ENCODE data around the gene CLEC18C.
"Not testable (repeated sequence)": the region's sequence is repeated elsewhere in the genome, so short reads cannot be mapped to it uniquely, and the experiment has no call there.

The CLEC18C gene

DNA sequence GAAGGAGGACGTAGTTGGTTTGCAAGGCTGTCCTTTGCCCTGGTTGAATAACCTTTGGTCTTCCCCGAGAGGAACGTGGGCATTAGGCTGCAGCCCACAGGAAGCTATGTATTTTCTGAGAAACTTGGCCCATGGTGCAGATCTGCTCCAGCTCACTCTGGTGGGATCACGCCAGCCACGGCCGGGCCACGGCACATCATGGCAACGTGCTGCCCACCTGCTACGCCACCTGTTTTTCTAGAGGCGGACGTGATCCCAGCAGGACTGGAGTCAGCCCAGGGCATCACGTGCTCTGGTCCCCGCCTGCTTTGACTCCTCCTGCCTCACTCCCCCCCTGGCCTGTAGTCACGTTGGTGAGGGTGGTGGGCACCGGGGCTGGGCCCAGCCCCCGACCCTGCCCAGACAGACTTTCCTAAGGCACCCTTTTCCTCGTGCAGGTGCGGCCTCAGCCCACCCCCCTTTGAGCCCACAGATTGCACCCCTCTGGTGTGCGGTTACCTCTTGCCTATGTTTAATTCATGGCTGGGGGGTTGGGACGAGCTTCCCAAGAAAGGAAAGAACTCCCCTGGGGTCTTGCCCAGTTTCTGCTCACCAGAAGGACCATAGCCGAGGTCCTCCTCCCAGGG, at the start of gene CLEC18C:
Gene CLEC18C (plus strand): TSS at position 576 of the 626 bp plus-strand sequence. CDS start 492 bp downstream, outside the sequence.
- not testable (repeated sequence) for DNase-seq

DNA sequence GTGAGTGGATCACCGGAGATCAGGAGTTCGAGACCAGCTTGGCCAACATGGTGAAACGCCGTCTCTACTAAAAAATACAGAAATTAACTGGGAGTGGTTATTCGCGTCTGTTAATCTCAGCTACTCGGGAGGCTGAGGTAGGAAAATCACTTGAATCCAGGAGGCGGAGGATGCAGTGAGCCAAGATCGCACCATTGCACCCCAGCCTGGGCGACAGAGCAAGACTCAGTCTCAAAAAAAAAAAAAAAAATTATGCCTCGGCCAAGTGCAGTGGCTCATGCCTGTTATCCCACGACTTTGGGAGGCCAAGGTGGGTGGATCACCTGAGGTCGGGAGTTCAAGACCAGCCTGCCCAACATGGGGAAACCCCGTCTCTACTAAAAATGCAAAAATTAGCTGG, 49.8 kb upstream of the CLEC18C start:
- DNase-seq, result not testable (repeated sequence)

GRCh38 chr16:70126226-70126625, 47.4 kb upstream of the CLEC18C start:
- DNase-seq, result not testable (repeated sequence)

- not testable (repeated sequence) for DNase-seq
Measured at GRCh38 chr16:70127706-70128105, 45.9 kb upstream of the CLEC18C start.

- not testable (repeated sequence) for DNase-seq
Measured at GRCh38 chr16:70128844-70129243, 44.7 kb upstream of the CLEC18C start.

DNA sequence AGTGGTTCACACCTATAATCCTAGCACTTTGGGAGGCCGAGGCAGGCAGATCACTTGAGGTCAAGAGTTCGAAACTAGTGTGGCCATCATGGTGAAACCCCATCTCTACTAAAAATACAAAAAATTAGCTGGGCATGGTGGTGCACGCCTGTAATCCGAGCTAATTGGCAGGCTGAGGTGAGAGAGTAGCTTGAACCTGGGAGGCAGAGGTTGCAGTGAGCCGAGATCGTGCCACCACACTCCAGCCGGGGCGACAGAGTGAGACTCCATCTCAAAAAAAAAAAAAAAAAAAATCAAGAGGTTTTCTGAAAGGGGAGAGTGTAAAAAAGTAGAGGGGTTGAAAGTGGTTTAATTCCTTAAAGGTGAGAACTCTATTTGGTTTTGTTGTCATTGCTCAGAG, 37.8 kb upstream of the CLEC18C start:
- not testable (repeated sequence) for DNase-seq

DNA sequence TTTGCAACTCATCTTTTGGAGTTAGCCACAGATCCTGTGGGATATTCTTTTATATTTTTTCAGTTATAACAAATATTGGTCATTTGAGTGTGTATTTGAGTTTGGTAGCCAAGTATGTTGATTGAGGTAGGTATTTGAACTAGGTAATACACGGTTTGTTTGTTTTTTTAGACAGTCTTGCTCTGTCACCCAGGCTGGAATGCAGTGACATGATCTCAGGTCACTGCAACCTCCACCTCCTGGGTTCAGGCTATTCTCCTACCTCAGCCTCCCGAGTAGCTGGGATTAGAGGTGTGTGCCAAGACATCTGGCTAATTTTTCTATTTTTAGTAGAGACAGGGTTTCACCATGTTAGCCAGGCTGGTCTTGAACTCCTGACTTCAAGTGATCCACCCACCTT, 37.0 kb upstream of the CLEC18C start:
- not testable (repeated sequence) for DNase-seq

GRCh38 chr16:70142739-70143138, 30.8 kb upstream of the CLEC18C start:
- not testable (repeated sequence) for DNase-seq

DNA sequence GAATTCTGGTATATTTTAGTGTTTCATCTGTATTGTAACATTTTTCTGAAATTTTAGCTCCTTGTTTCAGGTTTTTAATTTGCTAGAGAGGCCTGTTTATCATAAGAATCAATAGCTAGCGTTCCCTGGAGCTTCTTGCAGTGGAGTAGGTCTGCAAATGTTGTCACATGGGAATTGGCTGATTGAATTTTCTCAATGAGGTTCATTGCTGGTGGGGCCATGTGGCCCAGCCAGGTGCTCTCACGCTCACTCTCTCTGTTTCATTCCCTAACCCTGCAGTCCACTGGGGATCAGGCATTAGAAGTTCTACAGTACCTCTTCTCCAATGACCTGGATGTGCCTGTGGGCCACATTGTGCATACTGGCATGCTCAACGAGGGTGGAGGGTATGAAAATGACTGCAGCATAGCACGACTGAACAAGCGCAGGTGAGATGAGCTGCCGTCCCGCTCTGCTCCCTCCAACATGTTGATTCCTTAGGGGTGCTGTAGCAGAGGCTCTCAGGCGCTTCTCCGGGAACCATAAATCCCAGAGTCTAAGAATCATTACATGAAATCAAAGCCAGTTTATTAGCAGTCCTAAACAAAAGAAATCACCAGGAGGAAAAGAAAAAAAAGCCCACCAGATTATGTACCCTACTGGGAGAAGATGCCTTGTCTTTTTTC, 30.2 kb upstream of the CLEC18C start:
- DNase-seq, result not testable (repeated sequence)

GRCh38 chr16:70147853-70148252, 25.7 kb upstream of the CLEC18C start:
- not testable (repeated sequence) for DNase-seq

DNA sequence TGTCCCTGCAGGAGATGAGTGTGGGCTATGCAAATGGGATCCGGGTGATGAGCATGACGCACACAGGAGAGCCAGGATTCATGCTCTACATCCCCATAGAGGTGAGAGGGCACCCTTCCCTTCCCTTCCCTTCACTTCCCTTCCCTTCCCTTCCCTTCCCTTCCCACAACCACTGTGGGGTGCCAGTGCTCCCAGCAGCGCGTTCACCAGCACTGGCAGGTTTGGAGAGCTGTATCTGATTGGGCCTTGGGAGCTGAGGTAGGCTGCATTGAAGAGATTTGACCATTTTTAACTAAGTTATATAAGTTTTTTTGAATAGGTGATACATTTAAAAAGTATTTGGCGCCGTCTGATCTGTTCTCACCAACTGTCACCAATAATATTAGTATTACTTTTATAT, 25.1 kb upstream of the CLEC18C start:
- not testable (repeated sequence) for DNase-seq

DNA sequence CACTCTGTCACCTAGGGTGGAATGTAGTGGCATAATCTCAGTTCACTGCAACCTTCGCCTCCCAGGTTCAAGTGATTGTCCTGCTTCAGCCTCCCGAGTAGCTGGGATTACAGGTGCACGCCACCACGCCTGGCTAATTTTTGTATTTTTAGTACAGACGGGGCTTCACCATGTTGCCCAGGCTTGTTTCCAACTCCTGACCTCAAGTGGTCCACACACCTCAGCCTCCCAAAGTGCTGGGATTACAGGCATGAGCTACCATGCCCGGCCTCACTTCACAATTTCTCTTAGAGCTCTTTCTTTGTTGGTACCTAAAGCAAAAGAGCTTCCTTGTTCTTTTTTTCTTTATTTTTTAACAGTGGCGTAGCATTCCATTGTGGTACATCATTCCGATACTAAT, 24.3 kb upstream of the CLEC18C start:
- not testable (repeated sequence) for DNase-seq

GRCh38 chr16:70151391-70151790, 22.2 kb upstream of the CLEC18C start:
- no peak for DNase-seq

- no peak for DNase-seq
Measured at GRCh38 chr16:70151941-70152509, 21.6 kb upstream of the CLEC18C start.

- no peak for DNase-seq
Measured at GRCh38 chr16:70152578-70153302, 20.8 kb upstream of the CLEC18C start.

DNA sequence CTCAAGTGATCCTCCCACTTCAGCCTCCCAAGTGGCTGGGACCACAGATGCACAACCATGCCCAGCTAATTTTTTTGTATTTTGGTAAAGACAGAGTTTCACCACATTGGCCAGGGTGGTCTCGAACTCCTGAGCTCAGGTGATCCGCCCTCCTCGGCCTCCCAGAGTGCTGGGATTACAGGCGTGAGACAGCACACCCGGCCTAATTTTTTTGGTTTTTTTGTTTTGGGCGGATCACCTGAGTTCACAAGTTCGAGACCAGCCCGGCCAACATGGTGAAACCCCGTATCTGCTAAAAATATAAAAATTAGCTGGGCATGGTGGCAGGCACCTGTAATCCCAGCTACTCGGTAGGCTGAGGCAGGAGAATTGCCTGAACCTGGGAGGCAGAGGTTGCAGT, 18.9 kb upstream of the CLEC18C start:
- not testable (repeated sequence) for DNase-seq

DNA sequence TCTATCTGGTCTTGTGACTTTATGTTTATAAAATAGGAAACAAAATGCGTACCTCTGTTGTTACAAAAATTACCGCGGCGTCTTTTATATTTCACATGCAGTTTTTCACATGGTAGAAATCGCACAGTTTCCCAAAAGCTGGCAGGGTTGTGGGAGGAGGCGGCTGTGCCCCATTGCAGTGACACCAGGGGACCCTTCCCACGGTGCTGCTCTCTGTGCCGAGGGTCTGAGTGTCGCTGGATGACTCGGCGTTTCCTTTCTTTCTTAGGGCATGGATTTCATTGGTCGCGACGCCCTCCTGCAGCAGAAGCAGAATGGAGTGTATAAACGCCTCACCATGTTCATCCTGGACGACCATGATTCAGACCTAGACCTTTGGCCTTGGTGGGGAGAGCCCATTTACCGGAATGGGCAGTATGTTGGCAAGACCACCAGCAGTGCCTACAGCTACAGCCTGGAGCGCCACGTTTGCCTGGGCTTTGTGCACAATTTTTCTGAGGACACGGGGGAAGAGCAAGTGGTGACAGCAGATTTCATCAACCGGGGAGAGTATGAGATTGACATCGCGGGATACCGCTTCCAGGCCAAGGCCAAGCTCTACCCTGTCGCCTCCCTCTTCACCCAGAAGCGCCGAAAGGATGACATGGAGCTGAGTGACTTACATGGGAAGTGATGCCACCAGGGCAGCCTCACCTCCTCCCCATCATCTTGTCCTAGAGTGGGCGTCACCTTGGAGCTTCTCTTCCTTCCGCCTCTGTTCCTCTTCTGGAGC, 17.2 kb upstream of the CLEC18C start:
- DNase-seq, result no peak

DNA sequence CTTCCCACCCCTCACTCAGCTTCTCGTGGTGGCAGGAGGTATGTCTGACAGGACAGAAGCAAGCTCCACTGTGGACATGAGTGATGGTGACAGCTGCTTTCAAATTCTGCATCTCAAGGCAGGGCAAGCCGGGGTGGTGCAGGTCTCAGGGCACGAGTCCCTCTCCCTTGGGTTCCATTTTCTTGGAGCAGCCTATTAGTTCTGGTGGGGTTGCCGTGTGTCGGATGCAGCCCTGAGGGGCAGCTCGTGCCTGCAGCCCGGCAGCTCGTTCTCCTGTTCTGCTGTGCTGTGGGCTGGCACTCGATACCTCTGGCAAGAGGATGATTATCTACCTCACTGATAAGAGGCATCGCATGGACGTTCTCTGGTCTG, 16.5 kb upstream of the CLEC18C start:
- no peak for DNase-seq

GRCh38 chr16:70157477-70158260, 15.9 kb upstream of the CLEC18C start:
- no peak for DNase-seq

GRCh38 chr16:70158261-70158939, 15.2 kb upstream of the CLEC18C start:
- no peak for DNase-seq

Measured in right forelimb (tissue), 1 donor.